Body of pancreas (tissue), 4 donors: ENCODE measurements around the gene TOMM7.

Source experiments
- POLR2A ChIP-seq, 3 donors: fragments of 450-650 bp; IDR thresholded peaks; one replicate each; pipeline ENCODE4 v1.6.1; 2016; ENCODE audit warnings: antibody characterized with exemption in 3 of 3, mild to moderate bottlenecking in 2 of 3
- TF ChIP-seq, protein P1 (sequence below), 7 experiments: fragments of 450-650 bp in 4 of 7; fragments of 200-600 bp in 3 of 7; sonication (generic) in 3 of 7; IDR thresholded peaks; one replicate each; pipeline ENCODE4 v1.5.1; 2016 to 2019; ENCODE audit warnings: antibody characterized with exemption in 7 of 7

DNA sequence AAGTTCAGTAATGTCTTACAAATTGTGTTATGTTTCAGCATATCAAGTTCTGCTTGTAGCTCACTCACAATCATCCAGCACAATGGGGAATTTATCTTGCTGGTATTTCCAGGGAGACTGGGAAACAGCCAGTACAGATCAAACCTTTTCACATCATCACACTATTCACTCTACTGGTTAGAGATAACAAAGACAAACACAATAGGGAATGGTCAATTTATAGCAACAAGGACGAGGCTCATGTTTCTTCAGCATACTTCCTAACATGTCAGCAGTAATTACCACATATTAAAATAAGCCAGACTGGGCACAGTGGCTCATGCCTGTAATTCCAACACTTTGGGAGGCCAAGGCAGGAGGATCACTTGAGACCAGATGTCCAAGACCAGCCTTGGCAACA, 38.3 kb downstream of the TOMM7 start:
- TF ChIP-seq, protein P1, sequence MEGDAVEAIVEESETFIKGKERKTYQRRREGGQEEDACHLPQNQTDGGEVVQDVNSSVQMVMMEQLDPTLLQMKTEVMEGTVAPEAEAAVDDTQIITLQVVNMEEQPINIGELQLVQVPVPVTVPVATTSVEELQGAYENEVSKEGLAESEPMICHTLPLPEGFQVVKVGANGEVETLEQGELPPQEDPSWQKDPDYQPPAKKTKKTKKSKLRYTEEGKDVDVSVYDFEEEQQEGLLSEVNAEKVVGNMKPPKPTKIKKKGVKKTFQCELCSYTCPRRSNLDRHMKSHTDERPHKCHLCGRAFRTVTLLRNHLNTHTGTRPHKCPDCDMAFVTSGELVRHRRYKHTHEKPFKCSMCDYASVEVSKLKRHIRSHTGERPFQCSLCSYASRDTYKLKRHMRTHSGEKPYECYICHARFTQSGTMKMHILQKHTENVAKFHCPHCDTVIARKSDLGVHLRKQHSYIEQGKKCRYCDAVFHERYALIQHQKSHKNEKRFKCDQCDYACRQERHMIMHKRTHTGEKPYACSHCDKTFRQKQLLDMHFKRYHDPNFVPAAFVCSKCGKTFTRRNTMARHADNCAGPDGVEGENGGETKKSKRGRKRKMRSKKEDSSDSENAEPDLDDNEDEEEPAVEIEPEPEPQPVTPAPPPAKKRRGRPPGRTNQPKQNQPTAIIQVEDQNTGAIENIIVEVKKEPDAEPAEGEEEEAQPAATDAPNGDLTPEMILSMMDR (IDR thresholded peaks at IDR 0.05) = no peak
- no peak for TF ChIP-seq POLR2A (IDR thresholded peaks at IDR 0.05)
